Activated CD4-positive, alpha-beta T cell treated with anti-CD3 and anti-CD28 coated beads, Interleukin-2, amount 50 U/mL, for 16 hours (primary cell): ENCODE data around the gene PDXP.

Experiments
- DNase-seq: peaks from one replicate; pipeline ENCODE4 v3.0.0-alpha.2; 2020

The PDXP gene

DNA sequence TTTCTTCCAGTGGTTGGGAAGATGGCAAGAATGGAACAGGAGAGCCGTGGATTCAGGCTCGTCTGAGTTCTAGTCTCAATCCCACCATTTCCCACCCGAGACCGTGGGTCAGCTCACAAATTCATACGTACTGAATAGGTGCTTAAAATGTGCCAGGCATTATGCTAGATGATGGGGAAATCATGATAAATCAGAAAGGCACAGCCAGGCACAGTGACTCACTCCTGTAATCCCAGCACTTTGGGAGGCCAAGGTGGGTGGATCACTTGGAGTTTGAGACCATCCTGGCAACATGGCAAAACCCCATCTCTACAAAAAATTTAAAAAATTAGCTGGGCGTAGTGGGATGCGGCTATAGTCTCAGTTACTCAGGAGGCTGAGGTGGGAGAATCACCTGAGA, 45.4 kb downstream of the PDXP start:
- no peak for DNase-seq

DNA sequence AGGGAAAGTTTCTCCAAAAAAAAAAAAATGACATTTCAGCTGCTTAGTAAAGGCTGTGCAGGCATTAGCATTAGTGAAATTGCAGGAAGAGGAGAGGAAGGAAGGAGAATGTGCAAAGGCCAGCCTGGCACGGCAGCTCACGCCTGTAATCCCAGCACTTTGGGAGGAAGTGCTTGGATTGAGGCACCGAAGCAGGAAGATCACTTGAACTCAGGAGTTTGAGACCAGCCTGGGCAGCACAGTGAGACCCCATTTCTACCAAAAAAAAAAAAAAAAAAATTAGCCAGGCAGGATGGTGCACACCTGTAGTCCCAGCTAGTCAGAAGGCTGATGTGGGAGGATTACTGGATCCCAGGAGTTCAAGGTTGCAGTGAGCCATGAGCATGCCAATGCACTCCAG, 46.1 kb downstream of the PDXP start:
- DNase-seq = no peak

DNA sequence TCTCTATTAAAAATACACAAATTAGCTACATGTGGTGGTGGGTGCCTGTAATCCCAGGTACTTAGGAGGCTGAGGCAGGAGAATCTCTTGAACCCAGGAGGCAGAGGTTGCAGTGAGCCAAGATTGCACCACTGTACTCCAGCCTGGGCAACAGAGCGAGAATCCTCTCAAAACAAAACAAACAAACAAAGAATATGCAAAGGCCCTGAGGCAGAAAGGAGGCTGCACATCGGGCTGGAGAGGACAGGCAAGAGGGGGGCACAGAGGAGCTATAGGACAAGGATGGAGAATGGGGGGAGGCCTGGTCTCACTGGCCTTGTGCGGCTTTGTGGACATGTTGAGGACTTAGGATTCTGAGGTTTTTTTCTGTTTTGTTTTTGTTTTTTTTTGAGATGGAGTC, 46.7 kb downstream of the PDXP start:
- no peak for DNase-seq

DNA sequence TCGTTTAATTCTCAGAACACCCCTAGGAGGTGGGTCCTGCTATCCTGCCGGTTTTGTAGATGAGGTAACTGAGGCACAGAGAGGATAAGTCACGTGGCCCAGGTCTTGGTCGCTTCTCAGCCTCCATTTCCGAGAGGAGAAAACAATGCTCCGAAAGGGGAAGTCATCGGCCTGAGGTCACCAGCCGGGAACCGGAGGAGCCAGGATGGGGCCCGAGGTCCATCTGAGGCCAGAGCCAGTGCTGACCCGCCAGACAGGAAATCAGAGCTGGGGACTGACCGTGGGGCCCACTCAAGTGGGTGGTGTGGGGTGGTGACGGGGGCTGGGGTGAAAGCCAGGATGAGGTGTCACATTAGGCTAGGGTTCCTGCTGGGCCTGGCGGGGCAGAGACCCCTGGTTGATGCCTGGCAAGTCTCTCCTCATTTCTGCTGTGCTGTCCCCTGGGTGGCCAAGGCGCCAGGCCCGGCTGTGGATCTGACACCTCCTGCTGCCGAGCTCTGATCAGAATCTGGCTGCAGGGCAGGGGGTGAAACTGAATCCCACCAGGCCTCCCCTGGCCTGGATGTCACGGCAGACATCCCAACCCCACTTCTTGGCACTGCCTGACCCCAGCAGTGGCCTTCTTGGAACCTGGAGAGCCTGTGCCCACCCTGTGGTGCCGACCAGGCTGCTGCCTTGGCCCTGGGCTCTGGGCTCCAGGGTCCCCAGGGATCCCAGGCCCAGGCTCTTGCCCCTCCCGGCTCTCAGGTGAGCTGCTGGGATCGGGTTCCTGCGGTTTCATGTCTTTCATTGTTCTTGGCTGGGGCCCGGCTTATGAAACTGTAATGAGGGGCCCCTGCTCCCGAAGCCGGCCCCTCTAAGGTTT, 50.3 kb downstream of the PDXP start:
- DNase-seq = no peak

DNA sequence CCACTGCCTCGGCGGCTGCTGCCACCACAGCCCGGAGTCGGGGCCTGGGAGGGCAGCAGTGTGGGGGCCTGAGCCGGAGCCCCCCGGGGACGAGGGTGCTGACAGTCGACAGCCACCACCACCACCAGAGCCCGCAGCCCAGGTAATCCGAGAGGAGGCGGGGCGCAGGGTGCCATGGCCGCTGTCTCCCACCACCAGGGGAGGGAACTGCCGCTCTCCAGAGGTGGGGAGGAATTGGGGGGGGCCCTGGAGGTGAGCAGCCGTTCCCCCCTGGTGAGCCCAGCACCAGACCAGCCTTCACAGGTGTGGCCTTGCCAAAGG, 50.9 kb downstream of the PDXP start:
- no peak for DNase-seq

DNA sequence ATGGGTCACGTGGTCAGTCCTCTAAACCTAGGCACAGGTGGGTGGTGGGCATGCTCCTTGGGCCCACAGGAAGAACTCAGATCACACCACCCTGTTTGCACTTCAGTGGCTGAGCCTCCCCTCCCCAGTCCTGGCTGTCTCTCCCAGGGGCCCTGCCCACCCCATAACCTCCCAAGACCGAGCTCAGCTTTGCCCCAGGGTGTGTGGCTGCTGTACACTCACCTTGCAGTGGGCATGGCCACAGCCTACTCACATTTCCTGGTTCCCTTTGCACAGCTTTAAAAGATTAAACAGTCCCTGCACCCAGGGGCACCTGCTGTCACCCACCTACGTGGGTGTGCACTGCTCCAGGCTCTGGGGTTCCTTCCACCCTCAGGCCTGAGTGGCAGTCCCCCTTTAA, 52.2 kb downstream of the PDXP start:
- DNase-seq = no peak

DNA sequence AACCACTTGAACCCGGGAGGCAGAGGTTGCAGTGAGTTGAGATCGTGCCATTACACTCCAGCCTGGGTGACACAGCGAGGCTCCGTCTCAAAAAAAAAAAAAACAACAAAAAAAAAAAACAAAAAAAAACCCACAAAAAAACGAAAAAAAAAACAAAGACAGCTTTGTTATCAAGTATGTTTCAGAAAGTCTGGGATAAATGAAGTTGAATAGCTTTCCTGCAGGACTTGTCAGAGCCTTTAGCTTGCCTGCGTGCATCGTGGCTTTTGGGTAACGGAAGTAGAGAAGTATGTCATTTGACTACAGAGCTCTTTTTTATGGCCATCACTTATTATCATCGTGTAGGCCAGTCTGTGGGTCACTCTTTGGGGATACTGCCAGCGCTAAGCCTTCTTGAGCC, 53.0 kb downstream of the PDXP start:
- DNase-seq = no peak

DNA sequence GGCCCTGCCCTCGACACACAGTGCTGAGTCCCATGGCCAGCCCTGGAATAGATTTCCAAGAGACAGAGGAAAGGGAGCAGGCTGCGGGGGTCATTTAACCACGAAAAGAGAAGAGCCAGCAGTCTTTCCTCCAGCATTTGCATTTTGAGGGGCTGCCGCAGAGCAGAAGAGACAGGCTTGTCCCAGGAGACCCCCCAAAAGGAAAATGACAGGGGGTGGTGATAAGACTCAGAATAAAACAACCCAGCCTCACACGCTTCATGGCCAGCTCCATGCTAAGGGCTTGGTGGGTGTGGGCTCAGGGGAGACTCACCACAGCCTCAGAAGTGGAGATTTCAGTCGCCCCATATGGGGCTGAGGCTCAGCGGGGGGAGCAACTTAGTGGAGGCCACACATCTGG, 55.2 kb downstream of the PDXP start:
- DNase-seq = no peak

DNA sequence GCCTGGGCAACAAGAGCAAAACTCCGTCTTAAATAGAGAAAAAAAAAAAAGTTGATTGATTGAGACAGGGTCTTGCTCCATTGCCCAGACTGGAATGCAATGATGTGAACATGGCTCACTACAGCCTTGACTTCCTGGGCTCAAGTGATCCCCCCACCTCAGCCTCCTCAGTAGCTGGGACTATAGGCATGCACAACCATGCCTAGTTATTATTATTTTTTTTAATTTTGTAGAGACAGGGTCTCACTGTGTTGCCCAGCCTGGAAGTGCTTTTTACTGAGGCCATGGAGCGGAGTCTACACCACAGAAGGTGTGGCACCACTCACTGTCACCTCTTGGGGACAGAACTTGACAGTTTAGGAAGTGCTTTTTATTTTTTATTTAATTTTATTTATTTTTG, 56.1 kb downstream of the PDXP start:
- no peak for DNase-seq

DNA sequence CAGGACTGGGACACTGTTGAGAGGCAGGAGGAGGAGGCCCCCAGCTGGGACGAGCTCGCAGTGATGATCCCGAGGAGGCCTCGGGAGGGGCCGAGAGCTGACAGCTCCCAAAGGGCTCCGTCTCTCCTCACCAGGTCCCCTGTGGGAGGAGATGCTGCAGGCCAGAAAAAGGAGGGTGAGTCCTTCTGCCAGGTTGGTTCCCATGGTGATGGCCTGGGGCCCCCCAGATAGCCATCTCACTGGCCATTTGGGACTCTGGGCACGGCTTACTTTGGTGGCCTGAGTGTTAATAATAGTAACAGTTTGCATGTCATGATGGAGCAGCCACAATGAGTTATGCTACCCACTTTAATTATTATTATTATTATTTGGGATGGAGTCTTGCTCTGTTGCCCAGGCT, 57.2 kb downstream of the PDXP start:
- no peak for DNase-seq
